ENCODE data around the gene DIAPH1.

DNA sequence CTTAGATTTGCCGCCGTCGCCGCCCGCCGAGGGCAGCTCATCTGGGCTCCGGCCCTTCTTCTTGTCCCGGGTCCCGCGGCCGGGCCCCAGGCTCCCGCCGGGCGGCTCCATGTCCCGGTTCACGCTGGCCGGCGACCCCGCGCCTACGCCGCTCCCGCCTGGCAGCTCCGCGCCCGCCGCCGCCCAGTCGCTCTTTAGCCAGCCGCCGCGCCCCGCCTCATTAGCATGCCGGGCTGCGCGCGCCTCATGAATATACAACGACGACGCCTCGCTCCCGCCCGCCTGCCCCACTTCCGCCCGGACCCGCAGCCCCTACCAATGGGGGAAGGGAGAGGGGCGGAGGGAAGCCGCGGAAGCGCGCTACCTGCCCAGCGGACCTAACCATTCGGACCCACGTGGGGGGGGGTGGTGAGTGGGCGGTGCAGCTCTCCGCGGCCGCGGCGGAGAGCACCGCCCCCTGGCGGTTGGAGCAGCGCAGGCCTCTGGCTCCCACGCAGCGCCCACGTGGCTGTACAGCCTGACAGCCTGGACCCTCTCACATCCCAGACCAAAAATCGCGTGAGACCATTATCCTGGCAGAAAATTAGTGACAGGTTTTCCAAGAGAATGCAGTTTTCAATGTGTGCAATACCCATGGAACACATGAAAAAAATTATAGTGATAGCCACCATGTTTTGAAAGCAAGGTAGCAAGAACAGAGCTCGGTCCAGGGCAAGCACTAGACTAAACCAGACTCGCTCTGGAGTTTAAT, at the start of gene DIAPH1:
- TF ChIP-seq POLR2A (IDR thresholded peaks at IDR 0.05; ENCODE audit: low read depth, low read length) (peak; percentile 34; the same call in 1 of the 2 replicates), POLR2AphosphoS5 (IDR thresholded peaks at IDR 0.05; ENCODE audit: low read depth, low read length) (no peak)

All from GM12891 (cell line).